GM12878 (cell line): ENCODE data around the gene C17orf107. TPM values are rescaled to one million over a fixed set of nuclear protein-coding genes. Genes with fewer than 3 reads are reported as not detected.

ENCODE experiments used
- ATAC-seq: fragments of 200-7000 bp; cut with Tn5 transposase; 3 replicates; pipeline ENCODE4 v1.9.1; 2020; ENCODE audit warnings: mild to moderate bottlenecking, moderate library complexity
- BruUV-seq: library from RNA; stranded (reverse); fragments of 400-500 nt; replicated peaks from 2 replicates; lab custom pipeline; 2021; lab: Mats Ljungman, UMichigan
- CTCF ChIA-PET: fragments of 300-600 bp; sonication (Branson Sonifier 250); formaldehyde crosslinking; extraction: SDS; loops from one replicate; lab custom pipeline; 2021; ENCODE audit warnings: inconsistent platforms; lab: Yijun Ruan, JAX
- POLR2A ChIA-PET: fragments of 350-600 bp; formaldehyde crosslinking; extraction: SDS; loops from one replicate; lab custom pipeline; 2021; ENCODE audit warnings: inconsistent platforms; lab: Charles Lee
- RAD21 ChIA-PET: fragments of 300-600 bp; sonication (Branson Sonifier 250); formaldehyde crosslinking; loops from one replicate; lab custom pipeline; 2023; ENCODE audit warnings: antibody characterized with exemption; ENCODE audit not compliant: unreplicated experiment; lab: Charles Lee
- SMC1A ChIA-PET: fragments of 300-600 bp; sonication (Branson Sonifier 250); formaldehyde crosslinking; loops from one replicate; lab custom pipeline; 2023; ENCODE audit not compliant: unreplicated experiment, uncharacterized antibody; lab: Charles Lee
- DNase-seq: peaks from one replicate; pipeline ENCODE4 v3.0.0-alpha.2; 2011; ENCODE audit warnings: low read depth, low spot score
- FAIRE-seq: peaks from 3 replicates; lab custom pipeline; 2011; peaks lifted over from hg19 to GRCh38; lab: Jason Lieb, UNC
- H2AFZ ChIP-seq: 2 replicates; pipeline ENCODE4 v1.6.0; 2011; ENCODE audit warnings: low read depth, low read length, control low read depth; ENCODE audit not compliant: control insufficient read depth
- H3K27ac ChIP-seq: 2 replicates; pipeline ENCODE4 v1.5.1; 2011; ENCODE audit warnings: control low read depth; ENCODE audit not compliant: control insufficient read depth, insufficient read depth
- H3K27me3 ChIP-seq, 2 experiments: replicated peaks in 1 of 2; 2 replicates each; pipeline versions ENCODE4 v1.6.0 to v1.6.1; 2011; ENCODE audit warnings: low read length in 1 of 2; ENCODE audit not compliant: control insufficient read depth in 2 of 2, insufficient read depth in 2 of 2
- H3K36me3 ChIP-seq, 2 experiments: 2 replicates each; pipeline ENCODE4 v1.5.1; 2011; ENCODE audit warnings: low read length in 1 of 2; ENCODE audit not compliant: control insufficient read depth in 2 of 2, insufficient read depth in 2 of 2
- H3K4me1 ChIP-seq: 2 replicates; pipeline ENCODE4 v1.6.1; 2011; ENCODE audit warnings: mild to moderate bottlenecking, low read length, moderate library complexity, mixed read lengths; ENCODE audit not compliant: control insufficient read depth, insufficient read depth
- H3K4me2 ChIP-seq: 2 replicates; pipeline ENCODE4 v1.6.0; 2011; ENCODE audit warnings: control low read depth; ENCODE audit not compliant: control insufficient read depth, insufficient read depth
- H3K4me3 ChIP-seq: fragments of 200-600 bp; sonication (generic); 2 replicates; pipeline ENCODE4 v1.5.1; 2016
- H3K79me2 ChIP-seq: 2 replicates; pipeline ENCODE4 v1.6.0; 2011; ENCODE audit warnings: low read length; ENCODE audit not compliant: control insufficient read depth, insufficient read depth
- H3K9ac ChIP-seq: 2 replicates; pipeline ENCODE4 v1.8.0; 2011; ENCODE audit warnings: low read length, control low read depth, mixed read lengths; ENCODE audit not compliant: control insufficient read depth, insufficient read depth
- H3K9me3 ChIP-seq: replicated peaks from 3 replicates; pipeline ENCODE4 v1.5.1; 2011; ENCODE audit warnings: mild to moderate bottlenecking, low read length; ENCODE audit not compliant: control insufficient read depth, insufficient read depth
- H4K20me1 ChIP-seq: 2 replicates; pipeline ENCODE4 v1.6.0; 2011; ENCODE audit not compliant: control insufficient read depth, insufficient read depth
- ATF3 ChIP-seq: IDR thresholded peaks from 2 replicates; pipeline ENCODE4 v1.6.1; 2011; ENCODE audit warnings: low read depth, mild to moderate bottlenecking, low read length, moderate library complexity, borderline replicate concordance; ENCODE audit errors: extremely low read depth
- CEBPB ChIP-seq, 2 experiments: fragments of 150-350 bp in 1 of 2; IDR thresholded peaks; 2 replicates each; pipeline ENCODE4 v1.6.1; 2012 to 2014; ENCODE audit warnings: low read depth in 2 of 2, low read length in 2 of 2, borderline replicate concordance in 1 of 2, inconsistent platforms in 1 of 2
- ETV6 ChIP-seq, 2 experiments: fragments of 450-650 bp in 1 of 2; IDR thresholded peaks in 1 of 2; conservative IDR thresholded peaks in 1 of 2; 2 replicates each; pipeline ENCODE4 v1.6.1; 2014; ENCODE audit warnings: antibody characterized with exemption in 1 of 2, borderline replicate concordance in 1 of 2, low read depth in 1 of 2, mild to moderate bottlenecking in 1 of 2, moderate library complexity in 1 of 2
- GATAD2B ChIP-seq: fragments of 450-650 bp; conservative IDR thresholded peaks from 2 replicates; pipeline ENCODE4 v1.6.1; 2017; ENCODE audit warnings: low read depth, mild to moderate bottlenecking, moderate library complexity
- HDGF ChIP-seq: fragments of 450-650 bp; IDR thresholded peaks from 2 replicates; pipeline ENCODE4 v1.6.1; 2016; ENCODE audit warnings: antibody characterized with exemption
- NBN ChIP-seq: fragments of 450-650 bp; IDR thresholded peaks from 2 replicates; pipeline ENCODE4 v1.6.1; 2016
- PAX5 ChIP-seq: IDR thresholded peaks from 2 replicates; pipeline ENCODE4 v1.6.1; 2011; ENCODE audit warnings: low read depth, low read length, borderline replicate concordance
- STAT3 ChIP-seq: IDR thresholded peaks from 2 replicates; pipeline ENCODE4 v1.6.1; 2011; ENCODE audit warnings: low read depth, low read length, improper control_type of control experiment
- USF1 ChIP-seq: IDR thresholded peaks from 2 replicates; pipeline ENCODE4 v1.6.1; 2011; ENCODE audit warnings: borderline replicate concordance, low read depth, mild to moderate bottlenecking, moderate library complexity, mixed read lengths, low read length; ENCODE audit not compliant: insufficient read depth; ENCODE audit errors: extremely low read length
- ZSCAN29 ChIP-seq: fragments of 450-650 bp; IDR thresholded peaks from 2 replicates; pipeline ENCODE4 v1.6.1; 2017; ENCODE audit warnings: mild to moderate bottlenecking, moderate library complexity
- WGBS: methylation state at CpG from one replicate; pipeline ENCODE4 v1.1.6; 2016; ENCODE audit warnings: low lambda C conversion rate; ENCODE audit not compliant: insufficient replicate concordance, insufficient coverage; ENCODE audit errors: missing lambda C conversion rate; 5-methylcytosine and 5-hydroxymethylcytosine counted together
- in situ Hi-C: fragments of 300-500 bp; cut with MboI; formaldehyde crosslinking; loops from 9 replicates; pipeline ENCODE4 v1.14.3; 2018; ENCODE audit warnings: mixed read lengths
- intact Hi-C: fragments of 100-400 bp; cut with micrococcal nuclease; formaldehyde crosslinking; loops from one replicate; pipeline ENCODE4 v1.14.2; 2022; ENCODE audit not compliant: unreplicated experiment
- polyA plus RNA-seq, 11 experiments: library from polyadenylated mRNA; depleted of rRNA in 4 of 11; unstranded in 6 of 11; stranded (reverse) in 5 of 11; fragments of >200 nt; fragmentation: Nextera tagmentation in 4 of 11; fragmentation: Illumina TruSeq in 1 of 11; extraction: Ambion mirVana in 4 of 11; extraction: Trizol in 1 of 11; gene quantifications; 1 replicate in 1 of 11; 2 replicates in 10 of 11; pipeline versions ENCODE4 v1.2.1 to v1.2.3, GENCODE V29; 2011 to 2016; ENCODE audit warnings: inconsistent platforms in 2 of 11, missing spikeins in 2 of 11, low read depth in 1 of 11
- total RNA-seq, 4 experiments: library from RNA; depleted of rRNA in 3 of 4; stranded (reverse); fragments of >200 nt in 3 of 4; fragmentation: Illumina TruSeq in 1 of 4; extraction: Trizol in 1 of 4; gene quantifications; 2 replicates each; pipeline versions ENCODE4 v1.2.1 to v1.2.3, GENCODE V29; 2013 to 2021
- TF ChIP-seq, protein P1 (sequence below): IDR thresholded peaks from 2 replicates; pipeline ENCODE4 v1.6.1; 2012; ENCODE audit warnings: low read depth, low read length, improper control_type of control experiment

Gene C17orf107
- total and polyA plus RNA-seq, 10 of the 15 experiments (the other 5 are each of a cell fraction or from before 2014, with no cell fraction given), result 0.05 to 0.46 (median 0.11) TPM; not detected in 3

DNA sequence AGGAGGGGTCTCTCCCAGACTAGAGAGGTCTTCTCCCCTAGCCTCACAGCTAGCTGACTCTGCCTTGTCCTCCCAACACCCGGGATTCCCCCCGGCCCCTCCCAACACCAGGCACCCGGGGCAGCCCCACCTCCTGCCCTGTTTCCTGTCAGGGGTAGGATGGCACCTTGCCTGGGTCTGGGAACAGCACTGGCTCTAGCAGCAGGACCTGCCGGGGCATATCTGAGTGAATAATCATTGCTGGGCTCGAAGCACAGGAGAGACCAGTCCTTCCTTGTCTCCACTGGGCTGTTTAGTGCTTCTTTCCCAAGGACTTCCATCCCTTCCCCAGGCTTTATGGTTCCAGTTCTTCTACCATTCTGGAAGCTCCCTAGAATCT, 40.5 kb upstream of the C17orf107 start:
- ChIA-PET POLR2A (interaction anchor here (0.7 kb wide), 1 partner anchor 180 kb away, joined by 4 read pairs; no protein-coding TSS in a partner anchor), RAD21 (no interaction called here), CTCF (interaction anchor here (0.7 to 1.2 kb wide), 3 partner anchors 9 to 149 kb away, joined by 3 read pairs; partner anchors contain the start of gene ARRB2), SMC1A (interaction anchor here (1.3 kb wide), 1 partner anchor 14 kb away, joined by 3 read pairs; no protein-coding TSS in a partner anchor)
- FAIRE-seq, result no peak
- 69% methylated on average over 5 of the region's 5 CpGs for WGBS
- no peak overlapping the region for H3K27ac ChIP-seq
- ATAC-seq, result peak; percentile 20; the same call in 1 of the 3 replicates
- no peak overlapping the region for H3K4me2 ChIP-seq
- no peaks in the 10 kb centered on the region for H3K4me1 ChIP-seq
- H3K36me3 ChIP-seq, result peaks cover 1 to 3% of the 10 kb centered on the region in 2 experiments; a peak in 2 of 4 replicates
- no peak for DNase-seq
- no peaks in the 10 kb centered on the region for H3K79me2 ChIP-seq
- H3K4me3 ChIP-seq, result no peak overlapping the region
- H3K9me3 ChIP-seq, result no peaks in the 10 kb centered on the region
- no peak overlapping the region for H2AFZ ChIP-seq
- intact Hi-C loops (no loop called here), in situ Hi-C loops (no loop called here)
- no peak for TF ChIP-seq ATF3
- TF ChIP-seq HDGF, result no peak
- no peak for TF ChIP-seq PAX5
- TF ChIP-seq GATAD2B, result no peak
- TF ChIP-seq ZSCAN29, result no peak
- TF ChIP-seq, protein P1, sequence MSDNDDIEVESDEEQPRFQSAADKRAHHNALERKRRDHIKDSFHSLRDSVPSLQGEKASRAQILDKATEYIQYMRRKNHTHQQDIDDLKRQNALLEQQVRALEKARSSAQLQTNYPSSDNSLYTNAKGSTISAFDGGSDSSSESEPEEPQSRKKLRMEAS, result no peak
- no peak for TF ChIP-seq USF1
- no peak for TF ChIP-seq ETV6 (conservative IDR thresholded peaks at IDR 0.05 in 1 of 2, IDR thresholded peaks at IDR 0.05 in 1 of 2; ENCODE audit: borderline replicate concordance in 1 of 2, low read depth in 1 of 2)
- no peak for TF ChIP-seq NBN
- no peak for TF ChIP-seq STAT3
- TF ChIP-seq CEBPB (IDR thresholded peaks at IDR 0.05; ENCODE audit: borderline replicate concordance in 1 of 2, low read depth in 2 of 2, low read length in 2 of 2), result no peak
- no TSS peak for BruUV-seq
- no peaks in the 10 kb centered on the region for H3K27me3 ChIP-seq
- no peaks in the 10 kb centered on the region for H4K20me1 ChIP-seq
- H3K9ac ChIP-seq, result no peak overlapping the region
